Neural progenitor cell (in vitro differentiated cells): Measurements from ENCODE around the gene GMDS. TPM values are rescaled to one million over a fixed set of nuclear protein-coding genes. Genes with fewer than 3 reads are reported as not detected.

Experiments
- DNase-seq: peaks from one replicate; pipeline ENCODE4 v3.0.0-alpha.2; 2016; ENCODE audit warnings: low spot score
- H2AFZ ChIP-seq: fragments of 200-600 bp; sonication (generic); replicated peaks from 2 replicates; pipeline ENCODE4 v1.6.1; 2016; ENCODE audit warnings: antibody characterized with exemption
- H3F3A ChIP-seq: fragments of 200-600 bp; sonication (generic); 2 replicates; pipeline ENCODE4 v1.6.1; 2016; ENCODE audit warnings: antibody characterized with exemption, low read depth
- H3K27ac ChIP-seq: fragments of 200-600 bp; sonication (generic); 2 replicates; pipeline ENCODE4 v1.5.1; 2016; ENCODE audit warnings: mild to moderate bottlenecking
- H3K27me3 ChIP-seq: fragments of 200-600 bp; sonication (generic); 2 replicates; pipeline ENCODE4 v1.6.1; 2016; ENCODE audit warnings: mild to moderate bottlenecking, moderate library complexity
- H3K36me3 ChIP-seq: fragments of 200-600 bp; sonication (generic); 2 replicates; pipeline ENCODE4 v1.5.1; 2016
- H3K4me1 ChIP-seq: fragments of 200-600 bp; sonication (generic); 2 replicates; pipeline ENCODE4 v1.6.1; 2016; ENCODE audit warnings: mixed run types
- H3K4me2 ChIP-seq: fragments of 200-600 bp; sonication (generic); 2 replicates; pipeline ENCODE4 v1.6.1; 2016
- H3K4me3 ChIP-seq: fragments of 200-600 bp; sonication (generic); 2 replicates; pipeline ENCODE4 v1.5.1; 2016
- H3K79me2 ChIP-seq: fragments of 200-600 bp; sonication (generic); 2 replicates; pipeline ENCODE4 v1.6.1; 2016; ENCODE audit warnings: low read depth
- H3K9ac ChIP-seq: fragments of 200-600 bp; sonication (generic); 2 replicates; pipeline ENCODE4 v1.6.1; 2016
- H3K9me3 ChIP-seq: fragments of 200-600 bp; sonication (generic); 2 replicates; pipeline ENCODE4 v1.5.1; 2016; ENCODE audit warnings: low read depth
- H4K20me1 ChIP-seq: fragments of 200-600 bp; sonication (generic); 2 replicates; pipeline ENCODE4 v1.6.1; 2016; ENCODE audit warnings: low read depth
- H3K27ac Mint-ChIP-seq: 3 replicates; pipeline ENCODE4 v1.8.0; 2021; ENCODE audit warnings: mixed read lengths
- H3K27me3 Mint-ChIP-seq: 2 replicates; pipeline ENCODE4 v1.8.0; 2022; ENCODE audit warnings: low read depth, mild to moderate bottlenecking, inconsistent platforms, moderate library complexity, mixed read lengths; ENCODE audit not compliant: insufficient read depth
- H3K36me3 Mint-ChIP-seq: 3 replicates; pipeline ENCODE4 v1.8.0; 2021; ENCODE audit warnings: mixed read lengths
- H3K4me1 Mint-ChIP-seq: 3 replicates; pipeline ENCODE4 v1.8.0; 2021; ENCODE audit warnings: mixed read lengths
- H3K4me3 Mint-ChIP-seq: 3 replicates; pipeline ENCODE4 v1.8.0; 2021; ENCODE audit warnings: mild to moderate bottlenecking, moderate library complexity, mixed read lengths
- H3K9me3 Mint-ChIP-seq: 3 replicates; pipeline ENCODE4 v1.8.0; 2020; ENCODE audit warnings: mixed read lengths
- CTCF ChIP-seq: fragments of 200-600 bp; sonication (generic); IDR thresholded peaks from 2 replicates; pipeline ENCODE4 v1.5.1; 2017; ENCODE audit warnings: antibody characterized with exemption, mild to moderate bottlenecking
- EZH2 ChIP-seq: fragments of 200-600 bp; sonication (generic); IDR thresholded peaks from 2 replicates; pipeline ENCODE4 v1.6.1; 2017; ENCODE audit warnings: antibody characterized with exemption, mild to moderate bottlenecking, moderate library complexity
- EZH2phosphoT487 ChIP-seq: fragments of 200-600 bp; sonication (generic); IDR thresholded peaks from 2 replicates; pipeline ENCODE4 v1.6.1; 2017; ENCODE audit warnings: antibody characterized with exemption
- total RNA-seq: library from RNA; depleted of rRNA; stranded (reverse); fragments of >200 nt; gene quantifications from 2 replicates; pipeline ENCODE4 v1.2.3, GENCODE V29; 2015; ENCODE audit warnings: low replicate concordance

The GMDS gene
- total RNA-seq, 1 donor from 2014 or later, result 22.6 TPM

DNA sequence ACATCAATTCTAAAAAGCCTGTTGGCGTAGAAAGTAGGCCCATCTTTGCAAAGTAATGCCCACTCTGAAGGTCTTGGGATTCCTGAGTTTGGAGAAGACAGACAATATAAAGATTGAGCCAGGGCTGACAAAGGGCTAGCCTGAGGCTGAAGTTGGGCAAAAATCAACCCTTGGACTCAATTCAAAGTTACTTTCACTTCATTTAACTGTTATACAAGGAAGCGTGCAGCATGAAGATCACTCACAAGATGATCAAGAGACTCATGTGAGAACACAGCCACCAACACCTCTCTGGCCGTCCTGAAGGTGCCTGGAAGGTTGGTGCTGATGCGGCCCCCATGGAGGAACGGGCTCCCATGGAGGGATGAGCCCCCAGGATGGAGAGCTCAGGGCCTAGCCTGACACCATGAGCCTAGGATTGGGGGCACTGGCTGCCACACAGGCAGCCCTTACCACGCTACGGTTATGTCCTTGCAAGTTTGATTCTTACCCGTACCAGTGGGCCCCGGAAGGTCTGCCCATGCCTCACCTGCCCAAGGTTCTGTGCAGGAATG, 609.1 kb downstream of the GMDS start:
- H4K20me1 ChIP-seq, result no peaks in the 10 kb centered on the region
- H3K4me1 ChIP-seq, result no peaks in the 10 kb centered on the region
- no peaks in the 10 kb centered on the region for H3K36me3 ChIP-seq
- H3K27ac ChIP-seq, result no peak overlapping the region
- no peaks in the 10 kb centered on the region for H3K79me2 ChIP-seq
- DNase-seq, result no peak
- H3K9ac ChIP-seq, result no peak overlapping the region
- TF ChIP-seq EZH2phosphoT487, result no peak
- no peak for TF ChIP-seq CTCF
- no peak for TF ChIP-seq EZH2
- H2AFZ ChIP-seq, result no peak overlapping the region
- H3K4me1 Mint-ChIP-seq, result peaks cover 23% of the 10 kb centered on the region
- no peaks in the 10 kb centered on the region for H3K9me3 ChIP-seq
- no peak overlapping the region for H3K27ac Mint-ChIP-seq
- H3F3A ChIP-seq, result no peaks in the 10 kb centered on the region
- H3K9me3 Mint-ChIP-seq, result no peaks in the 10 kb centered on the region
- H3K27me3 Mint-ChIP-seq, result peaks cover 10% of the 10 kb centered on the region
- no peaks in the 10 kb centered on the region for H3K36me3 Mint-ChIP-seq
- peaks cover 8% of the 10 kb centered on the region for H3K27me3 ChIP-seq
- H3K4me2 ChIP-seq, result no peak overlapping the region
- no peak overlapping the region for H3K4me3 Mint-ChIP-seq
- no peak overlapping the region for H3K4me3 ChIP-seq

DNA sequence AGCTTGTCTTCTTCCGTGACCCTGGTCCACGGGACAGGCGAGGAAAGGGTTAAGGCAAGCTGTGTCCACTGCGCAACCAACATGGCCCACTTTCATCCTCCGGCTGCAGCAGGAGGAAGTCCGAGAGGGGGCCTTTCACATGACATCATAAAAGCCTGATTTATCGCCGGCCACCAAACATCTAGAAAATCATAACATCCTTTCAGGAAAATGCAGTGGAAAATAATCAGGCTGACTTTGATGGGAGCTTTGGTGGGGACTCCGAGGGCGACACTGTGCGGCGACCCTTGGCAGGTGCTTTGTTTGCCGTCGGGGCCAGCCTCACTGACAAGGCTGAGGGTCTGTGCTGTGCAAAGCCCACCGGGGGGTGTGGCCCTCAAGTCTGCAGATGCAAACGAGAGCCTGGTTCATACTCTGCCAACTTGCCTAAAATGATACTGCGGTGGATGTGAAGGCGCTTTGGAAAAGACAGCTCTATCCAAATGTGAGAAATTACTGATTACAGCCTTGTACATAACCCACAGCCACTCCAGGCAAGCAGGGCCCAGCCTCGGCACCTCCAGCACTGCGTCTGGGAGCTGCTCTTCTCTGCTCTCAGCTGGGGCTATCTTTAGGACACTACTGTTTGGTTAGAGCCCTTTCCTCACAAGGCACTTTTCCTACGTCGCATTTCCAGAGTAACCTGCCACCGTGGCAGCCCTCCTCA, 609.9 kb downstream of the GMDS start:
- Histone ChIP-seq H3K9ac (no peak overlapping the region), H4K20me1 (no peaks in the 10 kb centered on the region), H3K4me1 (no peaks in the 10 kb centered on the region), H3K4me2 (no peak overlapping the region), H3F3A (no peaks in the 10 kb centered on the region), H3K4me3 (no peak overlapping the region), H2AFZ (no peak overlapping the region), H3K9me3 (no peaks in the 10 kb centered on the region), H3K27ac (no peak overlapping the region), H3K36me3 (no peaks in the 10 kb centered on the region), H3K27me3 (peaks cover 15% of the 10 kb centered on the region), H3K79me2 (no peaks in the 10 kb centered on the region)
- Mint-ChIP-seq H3K4me1 (peaks cover 20% of the 10 kb centered on the region), H3K27me3 (peaks cover 8% of the 10 kb centered on the region), H3K36me3 (no peaks in the 10 kb centered on the region), H3K9me3 (no peaks in the 10 kb centered on the region), H3K4me3 (no peak overlapping the region), H3K27ac (no peak overlapping the region)
- no peak for DNase-seq
- TF ChIP-seq EZH2 (no peak), EZH2phosphoT487 (no peak), CTCF (no peak)

- Histone ChIP-seq H3K27me3 (peaks cover 29% of the 10 kb centered on the region), H3K9me3 (no peaks in the 10 kb centered on the region), H3K36me3 (no peaks in the 10 kb centered on the region), H3F3A (no peaks in the 10 kb centered on the region), H3K79me2 (no peaks in the 10 kb centered on the region), H3K4me2 (no peak overlapping the region), H3K27ac (no peak overlapping the region), H3K9ac (no peak overlapping the region), H2AFZ (no peak overlapping the region), H3K4me1 (peaks cover 1% of the 10 kb centered on the region), H4K20me1 (no peaks in the 10 kb centered on the region), H3K4me3 (no peak overlapping the region)
- Mint-ChIP-seq H3K4me3 (no peak overlapping the region), H3K27ac (no peak overlapping the region), H3K27me3 (peaks cover 8% of the 10 kb centered on the region), H3K4me1 (peaks cover 20% of the 10 kb centered on the region), H3K36me3 (no peaks in the 10 kb centered on the region), H3K9me3 (no peaks in the 10 kb centered on the region)
- DNase-seq, result no peak
- no peak for TF ChIP-seq EZH2phosphoT487
- no peak for TF ChIP-seq CTCF
- TF ChIP-seq EZH2, result no peak
Measured at GRCh38 chr6:1634081-1634480, 611.3 kb downstream of the GMDS start.
